GM10266 (cell line): Measurements from ENCODE around the gene ZNF850.
"Not testable (repeated sequence)": the region's sequence is repeated elsewhere in the genome, so short reads cannot be mapped to it uniquely, and the experiment has no call there.

Source experiments
- DNase-seq: peaks from one replicate; pipeline ENCODE4 v3.0.0; 2012; ENCODE audit errors: extremely low spot score
- CTCF ChIP-seq: IDR thresholded peaks from 2 replicates; pipeline ENCODE4 v1.5.1; 2012; ENCODE audit warnings: mild to moderate bottlenecking, low read depth; ENCODE audit not compliant: control insufficient read depth, insufficient read depth; ENCODE audit errors: missing control alignments

The ZNF850 gene

GRCh38 chr19:36775768-36776167 lies 3.2 kb upstream of the ZNF850 start:
- no peak for TF ChIP-seq CTCF
- no peak for DNase-seq

GRCh38 chr19:36773223-36773579 lies 594 bp upstream of the ZNF850 start:
- TF ChIP-seq CTCF: no peak
- no peak for DNase-seq

- DNase-seq: peak; percentile 69
- TF ChIP-seq CTCF: no peak
Observed at GRCh38 chr19:36771261-36772231, 1.1 kb downstream of the ZNF850 start.

- TF ChIP-seq CTCF: no peak
- no peak for DNase-seq
Observed at GRCh38 chr19:36750066-36750691, 22.4 kb downstream of the ZNF850 start.

DNA sequence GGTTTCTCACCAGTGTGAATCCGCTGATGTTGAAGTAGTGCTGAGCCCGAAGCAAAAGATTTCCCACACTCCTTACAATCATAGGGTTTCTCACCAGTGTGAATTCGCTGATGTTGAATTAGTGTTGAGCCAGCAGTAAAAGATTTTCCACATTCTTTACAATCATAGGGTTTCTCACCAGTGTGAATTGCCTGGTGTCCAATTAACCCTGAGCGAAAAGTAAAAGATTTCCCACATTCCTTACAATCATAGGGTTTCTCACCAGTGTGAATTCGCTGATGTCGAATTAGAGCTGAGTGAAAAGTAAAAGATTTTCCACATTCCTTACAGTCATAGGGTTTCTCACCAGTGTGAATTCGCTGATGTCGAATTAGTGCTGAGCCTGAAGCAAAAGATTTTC lies 23.0 kb downstream of the ZNF850 start:
- not testable (repeated sequence) for DNase-seq

GRCh38 chr19:36748431-36749275 lies 24.0 kb downstream of the ZNF850 start:
- no peak for TF ChIP-seq CTCF
- no peak for DNase-seq

GRCh38 chr19:36747750-36748149 lies 24.9 kb downstream of the ZNF850 start:
- DNase-seq: no peak
- no peak for TF ChIP-seq CTCF
